Endothelial cell of umbilical vein (primary cell): ENCODE results near the gene ARHGAP42. TPM values are rescaled to one million over a fixed set of nuclear protein-coding genes. Genes with fewer than 3 reads are reported as not detected.

Experiments
- BruUV-seq: library from RNA; stranded (reverse); fragments of 400-500 nt; replicated peaks from 2 replicates; lab custom pipeline; 2021; lab: Mats Ljungman, UMichigan
- CTCF ChIA-PET: fragments of 300-600, 350-600 bp; sonication (Branson Sonifier 250); formaldehyde crosslinking; loops from one replicate; lab custom pipeline; 2021; ENCODE audit warnings: antibody characterized with exemption, inconsistent platforms; lab: Charles Lee
- POLR2A ChIA-PET: fragments of 300-600, 350-600 bp; sonication (Branson Sonifier 250); formaldehyde crosslinking; loops from one replicate; lab custom pipeline; 2021; ENCODE audit warnings: antibody characterized with exemption, inconsistent platforms; lab: Charles Lee
- DNase-seq: peaks from one replicate; pipeline ENCODE4 v3.0.0-alpha.2; 2011; ENCODE audit warnings: low read depth, low spot score
- FAIRE-seq: peaks from 2 replicates; lab custom pipeline; 2011; peaks lifted over from hg19 to GRCh38; lab: Jason Lieb, UNC
- H2AFZ ChIP-seq: 2 replicates; pipeline ENCODE4 v1.6.0; 2012; ENCODE audit warnings: low read depth, low read length, control low read depth, inconsistent platforms
- H3K27ac ChIP-seq: 2 replicates; pipeline ENCODE4 v1.5.1; 2011; ENCODE audit warnings: low read depth, mild to moderate bottlenecking, control low read depth, low read length, moderate library complexity; ENCODE audit not compliant: insufficient read depth
- H3K27me3 ChIP-seq, 2 experiments: 2 replicates each; pipeline versions ENCODE4 v1.6.0 to v1.6.1; 2011; ENCODE audit warnings: low read length in 2 of 2, mixed read lengths in 1 of 2; ENCODE audit not compliant: control insufficient read depth in 2 of 2, insufficient read depth in 2 of 2
- H3K36me3 ChIP-seq, 2 experiments: 2 replicates in 1 of 2; 3 replicates in 1 of 2; pipeline ENCODE4 v1.5.1; 2011; ENCODE audit warnings: low read length in 2 of 2, mild to moderate bottlenecking in 1 of 2, moderate library complexity in 1 of 2; ENCODE audit not compliant: control insufficient read depth in 2 of 2, insufficient read depth in 2 of 2; ENCODE audit errors: extremely low read depth in 1 of 2
- H3K4me1 ChIP-seq: 3 replicates; pipeline ENCODE4 v1.5.1; 2011; ENCODE audit warnings: mild to moderate bottlenecking, low read length; ENCODE audit not compliant: control insufficient read depth, insufficient read depth; ENCODE audit errors: extremely low read depth
- H3K4me2 ChIP-seq: 2 replicates; pipeline ENCODE4 v1.6.1; 2011; ENCODE audit warnings: low read length, control low read depth, mixed read lengths; ENCODE audit not compliant: insufficient read depth
- H3K4me3 ChIP-seq, 3 experiments: fragments of 200-600 bp in 1 of 3; sonication (generic), shearing (Covaris generic) in 1 of 3; replicated peaks in 1 of 3; 2 replicates each; pipeline ENCODE4 v1.5.1; 2011 to 2016; ENCODE audit warnings: control low read depth in 3 of 3, low read length in 3 of 3, mild to moderate bottlenecking in 2 of 3, inconsistent platforms in 1 of 3, low read depth in 1 of 3, moderate library complexity in 1 of 3; ENCODE audit not compliant: insufficient read depth in 1 of 3
- H3K79me2 ChIP-seq: 2 replicates; pipeline ENCODE4 v1.6.0; 2012; ENCODE audit warnings: low read length, inconsistent platforms; ENCODE audit not compliant: control insufficient read depth, insufficient read depth
- H3K9ac ChIP-seq: replicated peaks from 2 replicates; pipeline ENCODE3; 2011; ENCODE audit warnings: low read length, control low read depth; ENCODE audit not compliant: insufficient read depth; ENCODE audit errors: extremely low read depth
- H3K9me1 ChIP-seq: replicated peaks from 3 replicates; pipeline ENCODE4 v1.6.0; 2011; ENCODE audit warnings: mild to moderate bottlenecking, low read length; ENCODE audit not compliant: control insufficient read depth, insufficient read depth; ENCODE audit errors: extremely low read depth
- H3K9me3 ChIP-seq: replicated peaks from 2 replicates; pipeline ENCODE4 v1.5.1; 2012; ENCODE audit warnings: low read length, inconsistent platforms; ENCODE audit not compliant: control insufficient read depth, insufficient read depth
- H4K20me1 ChIP-seq: replicated peaks from 2 replicates; pipeline ENCODE3; 2011; ENCODE audit warnings: mild to moderate bottlenecking, low read length; ENCODE audit not compliant: control insufficient read depth, insufficient read depth; ENCODE audit errors: extremely low read depth
- EZH2 ChIP-seq: IDR thresholded peaks from 2 replicates; pipeline ENCODE4 v1.6.1; 2012; ENCODE audit warnings: borderline replicate concordance, low read depth, mild to moderate bottlenecking, moderate library complexity, low read length, inconsistent platforms; ENCODE audit not compliant: severe bottlenecking
- GATA2 ChIP-seq: IDR thresholded peaks from 2 replicates; pipeline ENCODE4 v1.7.0; 2011; ENCODE audit warnings: low read depth, mild to moderate bottlenecking, moderate library complexity, mixed read lengths, low read length; ENCODE audit not compliant: insufficient read length, insufficient read depth
- JUN ChIP-seq: IDR thresholded peaks from 2 replicates; pipeline ENCODE4 v1.6.1; 2011; ENCODE audit warnings: borderline replicate concordance, low read depth; ENCODE audit not compliant: insufficient read length, insufficient read depth
- POLR2A ChIP-seq: IDR thresholded peaks from 2 replicates; pipeline ENCODE4 v1.6.1; 2012; ENCODE audit warnings: low read depth, mild to moderate bottlenecking, control low read depth, low read length
- POLR2AphosphoS5 ChIP-seq: IDR thresholded peaks from 2 replicates; pipeline ENCODE4 v1.6.1; 2012; ENCODE audit warnings: low read depth, mild to moderate bottlenecking, control low read depth, low read length, moderate library complexity; ENCODE audit not compliant: insufficient read depth
- dilution Hi-C: fragments of 300-500 bp; cut with MboI; formaldehyde crosslinking; loops from one replicate; pipeline ENCODE4 v1.15.0; 2019; ENCODE audit warnings: low sequenced_read_pairs; ENCODE audit not compliant: extremely low pct_ligation_motif_present
- intact Hi-C: fragments of 100-400 bp; cut with micrococcal nuclease; formaldehyde crosslinking; loops from one replicate; pipeline ENCODE4 v1.10.0; 2022
- polyA plus RNA-seq, 4 experiments: library from polyadenylated mRNA; depleted of rRNA in 3 of 4; stranded (reverse) in 3 of 4; unstranded in 1 of 4; fragments of >200 nt; gene quantifications; 2 replicates each; pipeline versions ENCODE4 v1.2.1 to v1.2.3, GENCODE V29; 2011 to 2012; ENCODE audit warnings: missing spikeins in 1 of 4
- total RNA-seq: library from RNA; stranded (reverse); gene quantifications from 2 replicates; pipeline ENCODE4 v1.2.3, GENCODE V29; 2021
- TF ChIP-seq, protein P1 (sequence below), 2 donors: IDR thresholded peaks; 1 replicate in 1 of 2; 2 replicates in 1 of 2; pipeline ENCODE4 v1.5.1; 2011; ENCODE audit warnings: low read length in 2 of 2, mild to moderate bottlenecking in 2 of 2, moderate library complexity in 2 of 2, control low read depth in 1 of 2, inconsistent platforms in 1 of 2, low read depth in 1 of 2; ENCODE audit not compliant: insufficient read depth in 1 of 2; ENCODE audit errors: extremely low read depth in 1 of 2
- TF ChIP-seq, protein P2 (sequence below): IDR thresholded peaks from 2 replicates; pipeline ENCODE4 v1.6.1; 2011; ENCODE audit not compliant: insufficient read depth, insufficient read length

The ARHGAP42 gene
- total and polyA plus RNA-seq, 2 donors (not counting 3 experiments of a cell fraction or from before 2014, with no cell fraction given): 1.8 to 2.4 TPM

DNA sequence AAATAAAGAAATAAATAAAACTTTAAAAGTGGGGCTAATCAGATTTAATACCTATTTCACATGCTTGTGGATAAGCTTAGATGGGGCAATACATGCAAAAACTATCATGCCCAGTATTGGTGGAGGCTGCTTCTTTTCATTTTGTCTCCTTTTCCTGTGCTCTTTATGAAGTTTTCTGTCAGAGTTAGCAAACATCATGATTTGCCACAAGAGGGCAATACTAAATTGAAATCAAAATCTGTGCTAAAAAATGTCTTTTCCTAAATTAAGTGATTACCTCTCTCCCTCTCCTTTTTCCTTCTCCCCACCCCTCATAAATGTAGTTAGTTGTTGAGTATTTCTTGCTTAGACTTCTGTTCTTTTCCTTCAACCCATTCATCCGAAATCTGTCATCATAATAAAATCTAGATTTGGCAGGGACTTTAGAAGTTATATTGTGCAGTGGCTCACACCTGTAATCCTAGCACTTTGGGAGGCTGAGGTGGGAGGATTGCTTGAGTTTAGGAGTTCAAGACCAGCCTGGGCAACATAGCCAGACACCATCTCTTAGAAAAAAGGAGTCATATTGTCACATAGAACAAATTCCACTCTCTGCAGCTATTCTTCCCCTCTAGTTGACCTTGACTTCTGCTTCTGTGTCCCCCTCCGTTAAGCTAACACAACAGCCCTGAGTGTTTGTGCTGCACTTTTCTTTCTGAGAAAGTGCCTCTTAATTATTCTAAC lies 4.7 kb upstream of the ARHGAP42 start:
- BruUV-seq: no TSS peak
- TF ChIP-seq, protein P1, sequence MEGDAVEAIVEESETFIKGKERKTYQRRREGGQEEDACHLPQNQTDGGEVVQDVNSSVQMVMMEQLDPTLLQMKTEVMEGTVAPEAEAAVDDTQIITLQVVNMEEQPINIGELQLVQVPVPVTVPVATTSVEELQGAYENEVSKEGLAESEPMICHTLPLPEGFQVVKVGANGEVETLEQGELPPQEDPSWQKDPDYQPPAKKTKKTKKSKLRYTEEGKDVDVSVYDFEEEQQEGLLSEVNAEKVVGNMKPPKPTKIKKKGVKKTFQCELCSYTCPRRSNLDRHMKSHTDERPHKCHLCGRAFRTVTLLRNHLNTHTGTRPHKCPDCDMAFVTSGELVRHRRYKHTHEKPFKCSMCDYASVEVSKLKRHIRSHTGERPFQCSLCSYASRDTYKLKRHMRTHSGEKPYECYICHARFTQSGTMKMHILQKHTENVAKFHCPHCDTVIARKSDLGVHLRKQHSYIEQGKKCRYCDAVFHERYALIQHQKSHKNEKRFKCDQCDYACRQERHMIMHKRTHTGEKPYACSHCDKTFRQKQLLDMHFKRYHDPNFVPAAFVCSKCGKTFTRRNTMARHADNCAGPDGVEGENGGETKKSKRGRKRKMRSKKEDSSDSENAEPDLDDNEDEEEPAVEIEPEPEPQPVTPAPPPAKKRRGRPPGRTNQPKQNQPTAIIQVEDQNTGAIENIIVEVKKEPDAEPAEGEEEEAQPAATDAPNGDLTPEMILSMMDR (IDR thresholded peaks at IDR 0.05; ENCODE audit: extremely low read depth in 1 of 2, insufficient read depth in 1 of 2, low read depth in 1 of 2, low read length in 2 of 2): peak; percentile 20 to 37
- TF ChIP-seq JUN (no peak), POLR2AphosphoS5 (no peak), GATA2 (no peak), EZH2 (no peak), POLR2A (no peak)
- TF ChIP-seq, protein P2, sequence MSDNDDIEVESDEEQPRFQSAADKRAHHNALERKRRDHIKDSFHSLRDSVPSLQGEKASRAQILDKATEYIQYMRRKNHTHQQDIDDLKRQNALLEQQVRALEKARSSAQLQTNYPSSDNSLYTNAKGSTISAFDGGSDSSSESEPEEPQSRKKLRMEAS: no peak
- H3K9me3 ChIP-seq: no peaks in the 10 kb centered on the region
- H3K4me3 ChIP-seq: no peak overlapping the region
- no peak overlapping the region for H3K9ac ChIP-seq
- ChIA-PET POLR2A (no interaction called here), CTCF (interaction anchor here (0.8 to 7.3 kb wide), 11 partner anchors 11 to 194 kb away, joined by 3 to 74 read pairs (median 6); no protein-coding TSS in a partner anchor)
- H2AFZ ChIP-seq: no peak overlapping the region
- H3K9me1 ChIP-seq: no peaks in the 10 kb centered on the region
- DNase-seq (peak; percentile 39), FAIRE-seq (no peak)
- intact Hi-C loops: loop anchor here (1.0 kb wide), 3 partner anchors 146 to 248 kb away; no protein-coding TSS in a partner anchor
- no peaks in the 10 kb centered on the region for H3K27me3 ChIP-seq
- no peak overlapping the region for H3K27ac ChIP-seq
- H3K79me2 ChIP-seq: no peaks in the 10 kb centered on the region
- H3K36me3 ChIP-seq: no peaks in the 10 kb centered on the region
- no peaks in the 10 kb centered on the region for H3K4me1 ChIP-seq
- H3K4me2 ChIP-seq: no peak overlapping the region
- dilution Hi-C loops: no loop called here
- H4K20me1 ChIP-seq: no peaks in the 10 kb centered on the region
